ENCODE results near the gene TEDDM1. TPM values are rescaled to one million over a fixed set of nuclear protein-coding genes. Genes with fewer than 3 reads are reported as not detected.

The TEDDM1 gene
- total RNA-seq, 2 donors from 2014 or later, result not detected

GRCh38 chr1:182426442-182427430 is 26.3 kb upstream of the TEDDM1 start:
- H3K4me1 Mint-ChIP-seq, result peaks cover 19% of the 10 kb centered on the region
- no peak overlapping the region for H3K4me3 Mint-ChIP-seq

GRCh38 chr1:182415789-182416188 is 15.3 kb upstream of the TEDDM1 start:
- Mint-ChIP-seq H3K4me1 (no peaks in the 10 kb centered on the region), H3K27me3 (peaks cover 44% of the 10 kb centered on the region), H3K27ac (no peak overlapping the region), H3K4me3 (no peak overlapping the region), H3K36me3 (ENCODE audit: low read depth) (peaks cover 2% of the 10 kb centered on the region)
- ATAC-seq, result no peak
- no peaks in the 10 kb centered on the region for H3K9me3 ChIP-seq (ENCODE audit: control insufficient read depth, low read length, poor library complexity, severe bottlenecking)
- no peak for DNase-seq

More at GRCh38 chr1:182426442-182427430, 26.3 kb upstream of the TEDDM1 start:
- H3K27ac Mint-ChIP-seq, result no peak overlapping the region
- H3K27me3 Mint-ChIP-seq, result peaks cover 6% of the 10 kb centered on the region
- ATAC-seq (no peak), DNase-seq (no peak)
- H3K36me3 Mint-ChIP-seq (ENCODE audit: low read depth), result no peaks in the 10 kb centered on the region
- no peaks in the 10 kb centered on the region for H3K9me3 ChIP-seq (ENCODE audit: control insufficient read depth, low read length, poor library complexity, severe bottlenecking)

GRCh38 chr1:182413969-182414368 is 13.5 kb upstream of the TEDDM1 start:
- peaks cover 58% of the 10 kb centered on the region for H3K27me3 Mint-ChIP-seq
- H3K9me3 ChIP-seq (ENCODE audit: control insufficient read depth, low read length, poor library complexity, severe bottlenecking), result no peaks in the 10 kb centered on the region
- no peaks in the 10 kb centered on the region for H3K4me1 Mint-ChIP-seq
- peaks cover 2% of the 10 kb centered on the region for H3K36me3 Mint-ChIP-seq (ENCODE audit: low read depth)
- H3K27ac Mint-ChIP-seq, result no peak overlapping the region
- DNase-seq (no peak), ATAC-seq (no peak)
- no peak overlapping the region for H3K4me3 Mint-ChIP-seq

- H3K4me3 Mint-ChIP-seq, result no peak overlapping the region
- DNase-seq (no peak), ATAC-seq (no peak)
- H3K27me3 Mint-ChIP-seq, result peaks cover 58% of the 10 kb centered on the region
- no peaks in the 10 kb centered on the region for H3K9me3 ChIP-seq (ENCODE audit: control insufficient read depth, low read length, poor library complexity, severe bottlenecking)
- no peaks in the 10 kb centered on the region for H3K4me1 Mint-ChIP-seq
- H3K36me3 Mint-ChIP-seq (ENCODE audit: low read depth), result peaks cover 2% of the 10 kb centered on the region
- no peak overlapping the region for H3K27ac Mint-ChIP-seq
Measured at GRCh38 chr1:182413486-182413885, 13.0 kb upstream of the TEDDM1 start.

GRCh38 chr1:182410620-182411273 is 10.3 kb upstream of the TEDDM1 start:
- ATAC-seq, result no peak
- H3K27ac Mint-ChIP-seq, result no peak overlapping the region
- no peaks in the 10 kb centered on the region for H3K4me1 Mint-ChIP-seq
- H3K4me3 Mint-ChIP-seq, result no peak overlapping the region
- no peak for DNase-seq
- peaks cover 57% of the 10 kb centered on the region for H3K27me3 Mint-ChIP-seq
- H3K9me3 ChIP-seq (ENCODE audit: control insufficient read depth, low read length, poor library complexity, severe bottlenecking), result no peaks in the 10 kb centered on the region
- H3K36me3 Mint-ChIP-seq (ENCODE audit: low read depth), result no peaks in the 10 kb centered on the region

GRCh38 chr1:182410138-182410537 is 9.7 kb upstream of the TEDDM1 start:
- no peak for DNase-seq
- no peak overlapping the region for H3K4me3 Mint-ChIP-seq
- no peaks in the 10 kb centered on the region for H3K4me1 Mint-ChIP-seq
- no peak for ATAC-seq
- no peaks in the 10 kb centered on the region for H3K36me3 Mint-ChIP-seq (ENCODE audit: low read depth)
- peaks cover 51% of the 10 kb centered on the region for H3K27me3 Mint-ChIP-seq
- H3K9me3 ChIP-seq (ENCODE audit: control insufficient read depth, low read length, poor library complexity, severe bottlenecking), result no peaks in the 10 kb centered on the region
- no peak overlapping the region for H3K27ac Mint-ChIP-seq

GRCh38 chr1:182408435-182409075 is 8.1 kb upstream of the TEDDM1 start:
- H3K9me3 ChIP-seq (ENCODE audit: control insufficient read depth, low read length, poor library complexity, severe bottlenecking), result no peaks in the 10 kb centered on the region
- Mint-ChIP-seq H3K4me1 (no peaks in the 10 kb centered on the region), H3K4me3 (no peak overlapping the region), H3K27ac (no peak overlapping the region), H3K36me3 (ENCODE audit: low read depth) (no peaks in the 10 kb centered on the region), H3K27me3 (peaks cover 41% of the 10 kb centered on the region)
- ATAC-seq, result no peak
- DNase-seq, result no peak

GRCh38 chr1:182407724-182408123 is 7.3 kb upstream of the TEDDM1 start:
- H3K9me3 ChIP-seq (ENCODE audit: control insufficient read depth, low read length, poor library complexity, severe bottlenecking), result no peaks in the 10 kb centered on the region
- ATAC-seq (no peak), DNase-seq (no peak)
- Mint-ChIP-seq H3K4me1 (no peaks in the 10 kb centered on the region), H3K27me3 (peaks cover 42% of the 10 kb centered on the region), H3K4me3 (no peak overlapping the region), H3K27ac (no peak overlapping the region), H3K36me3 (ENCODE audit: low read depth) (no peaks in the 10 kb centered on the region)

- ATAC-seq (no peak), DNase-seq (no peak)
- Mint-ChIP-seq H3K36me3 (ENCODE audit: low read depth) (no peaks in the 10 kb centered on the region), H3K27me3 (peaks cover 42% of the 10 kb centered on the region), H3K27ac (no peak overlapping the region), H3K4me1 (no peaks in the 10 kb centered on the region), H3K4me3 (no peak overlapping the region)
- no peaks in the 10 kb centered on the region for H3K9me3 ChIP-seq (ENCODE audit: control insufficient read depth, low read length, poor library complexity, severe bottlenecking)
Measured at GRCh38 chr1:182406012-182406411, 5.5 kb upstream of the TEDDM1 start.

- H3K27me3 Mint-ChIP-seq, result peaks cover 42% of the 10 kb centered on the region
- no peak overlapping the region for H3K4me3 Mint-ChIP-seq
- H3K4me1 Mint-ChIP-seq, result no peaks in the 10 kb centered on the region
- no peaks in the 10 kb centered on the region for H3K9me3 ChIP-seq (ENCODE audit: control insufficient read depth, low read length, poor library complexity, severe bottlenecking)
- DNase-seq (no peak), ATAC-seq (no peak)
- no peak overlapping the region for H3K27ac Mint-ChIP-seq
- H3K36me3 Mint-ChIP-seq (ENCODE audit: low read depth), result no peaks in the 10 kb centered on the region
Measured at GRCh38 chr1:182405578-182405977, 5.1 kb upstream of the TEDDM1 start.

GRCh38 chr1:182404781-182405180 is 4.3 kb upstream of the TEDDM1 start:
- no peak for DNase-seq
- Mint-ChIP-seq H3K27ac (no peak overlapping the region), H3K27me3 (peaks cover 34% of the 10 kb centered on the region), H3K4me3 (no peak overlapping the region), H3K36me3 (ENCODE audit: low read depth) (no peaks in the 10 kb centered on the region), H3K4me1 (no peaks in the 10 kb centered on the region)
- ATAC-seq, result no peak
- H3K9me3 ChIP-seq (ENCODE audit: control insufficient read depth, low read length, poor library complexity, severe bottlenecking), result no peaks in the 10 kb centered on the region

GRCh38 chr1:182397653-182398393 is 2.6 kb downstream of the TEDDM1 start:
- ATAC-seq, result no peak
- no peak for DNase-seq
- peaks cover 3% of the 10 kb centered on the region for H3K36me3 Mint-ChIP-seq (ENCODE audit: low read depth)
- no peaks in the 10 kb centered on the region for H3K27me3 Mint-ChIP-seq
- H3K9me3 ChIP-seq (ENCODE audit: control insufficient read depth, low read length, poor library complexity, severe bottlenecking), result no peaks in the 10 kb centered on the region
- peaks cover 8% of the 10 kb centered on the region for H3K4me1 Mint-ChIP-seq
- H3K4me3 Mint-ChIP-seq, result no peak overlapping the region
- H3K27ac Mint-ChIP-seq, result no peak overlapping the region

GRCh38 chr1:182395906-182396305 is 4.6 kb downstream of the TEDDM1 start:
- DNase-seq (no peak), ATAC-seq (no peak)
- Mint-ChIP-seq H3K36me3 (ENCODE audit: low read depth) (peaks cover 8% of the 10 kb centered on the region), H3K4me3 (no peak overlapping the region), H3K27ac (no peak overlapping the region), H3K27me3 (no peaks in the 10 kb centered on the region), H3K4me1 (peaks cover 14% of the 10 kb centered on the region)
- H3K9me3 ChIP-seq (ENCODE audit: control insufficient read depth, low read length, poor library complexity, severe bottlenecking), result no peaks in the 10 kb centered on the region

All from T-helper 17 cell (primary cell).